ENCODE results near the gene FOXN3. TPM values are rescaled to one million over a fixed set of nuclear protein-coding genes. Genes with fewer than 3 reads are reported as not detected.
A peak's percentile ranks its signal among the peaks of the same experiment; 100 is the strongest.

The FOXN3 gene
- polyA plus RNA-seq, 1 of the 3 experiments (the other 2 are of a cell fraction), result 9.8 TPM

DNA sequence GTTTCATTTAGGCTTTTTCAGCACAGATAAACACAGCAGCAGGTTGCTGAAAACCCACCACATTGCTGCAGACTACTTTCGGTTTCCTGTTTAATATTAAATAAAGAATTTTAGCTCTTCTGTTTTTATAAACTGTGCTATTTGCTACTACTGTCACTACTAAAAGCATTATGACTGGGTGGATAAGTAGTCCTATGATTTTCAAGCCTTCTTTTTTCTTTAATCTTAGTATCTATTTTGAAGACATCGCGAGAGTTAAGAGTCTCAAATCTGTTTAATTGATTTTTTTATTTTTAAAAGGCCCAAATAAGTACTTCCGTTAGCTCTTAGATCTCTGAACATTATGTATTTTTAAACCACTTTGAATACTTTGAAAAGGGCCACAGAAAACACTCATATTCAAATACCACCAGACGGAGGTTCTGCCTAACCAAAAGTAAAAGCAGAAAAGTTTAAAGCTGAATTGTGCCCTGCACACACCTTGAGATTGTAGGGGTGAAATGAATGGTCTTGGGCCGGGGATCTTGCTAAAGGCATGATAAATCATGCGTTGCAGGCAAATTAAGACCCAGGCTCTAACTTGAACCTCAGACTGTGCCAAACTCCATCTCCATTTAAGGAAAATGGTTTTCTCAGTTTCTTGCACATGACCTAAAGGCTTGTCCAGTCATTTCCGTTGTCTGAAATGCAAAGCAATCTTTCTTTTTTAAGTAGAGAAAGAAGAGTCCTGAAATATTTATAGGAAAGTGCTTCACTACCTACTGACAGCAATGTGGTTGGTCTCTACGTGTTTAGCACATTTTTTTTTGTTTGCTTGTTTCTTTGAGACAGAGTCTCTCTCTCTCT lies 13.6 kb upstream of the FOXN3 start:
- Histone ChIP-seq H3K36me3 (replicated peaks in 1 of 2; ENCODE audit: control insufficient read depth in 1 of 2, insufficient read depth in 2 of 2, low read length in 1 of 2) (no peaks in the 10 kb centered on the region), H3K79me2 (ENCODE audit: insufficient read depth) (no peaks in the 10 kb centered on the region; the same call in 1 of the 2 replicates), H2AFZ (ENCODE audit: low read depth) (peak overlapping the region; percentile 9; the same call in 1 of the 2 replicates), H3K4me1 (ENCODE audit: control insufficient read depth in 1 of 2, insufficient read depth in 2 of 2, low read depth in 1 of 2, low read length in 1 of 2) (peaks cover 19 to 30% of the 10 kb centered on the region in 2 experiments), H3K27ac (ENCODE audit: low read depth in 2 of 2, low read length in 1 of 2) (peak overlapping the region; percentile 57 to 81), H3K4me3 (ENCODE audit: low read depth in 2 of 2, low read length in 1 of 2) (peak overlapping the region in 1 of 2 experiments; percentile 35; a peak in 1 of 4 replicates), H3K4me2 (peak overlapping the region; percentile 61), H3F3A (replicated peaks; ENCODE audit: insufficient read depth) (peaks cover 22% of the 10 kb centered on the region), H3K9me3 (no peaks in the 10 kb centered on the region), H3K27me3 (ENCODE audit: insufficient read depth) (no peaks in the 10 kb centered on the region), H4K20me1 (ENCODE audit: insufficient read depth) (no peaks in the 10 kb centered on the region), H3K9ac (peak overlapping the region; percentile 28; the same call in 1 of the 2 replicates), H3K9me2 (no peaks in the 10 kb centered on the region)
- TF ChIP-seq RCOR1 (IDR thresholded peaks at IDR 0.05; ENCODE audit: low read length) (no peak), RXRA (IDR thresholded peaks at IDR 0.05; ENCODE audit: borderline replicate concordance, low read depth) (no peak), JUND (IDR thresholded peaks at IDR 0.05) (no peak), PBX3 (IDR thresholded peaks at IDR 0.05) (no peak), GATA2 (CRISPR knock-in tag; IDR thresholded peaks at IDR 0.05) (no peak), MXI1 (IDR thresholded peaks at IDR 0.05; ENCODE audit: low read depth, low read length) (no peak), RAD21 (IDR thresholded peaks at IDR 0.05; ENCODE audit: low read length) (no peak), EP300 (IDR thresholded peaks at IDR 0.05; ENCODE audit: borderline replicate concordance in 1 of 2, low read depth in 1 of 2, low read length in 1 of 2) (no peak), RFX5 (IDR thresholded peaks at IDR 0.05; ENCODE audit: low read length) (no peak), FOSL2 (IDR thresholded peaks at IDR 0.05; ENCODE audit: borderline replicate concordance, low read depth) (no peak), FOXJ3 (CRISPR knock-in tag; IDR thresholded peaks at IDR 0.05) (no peak)
- TF ChIP-seq, protein P1, sequence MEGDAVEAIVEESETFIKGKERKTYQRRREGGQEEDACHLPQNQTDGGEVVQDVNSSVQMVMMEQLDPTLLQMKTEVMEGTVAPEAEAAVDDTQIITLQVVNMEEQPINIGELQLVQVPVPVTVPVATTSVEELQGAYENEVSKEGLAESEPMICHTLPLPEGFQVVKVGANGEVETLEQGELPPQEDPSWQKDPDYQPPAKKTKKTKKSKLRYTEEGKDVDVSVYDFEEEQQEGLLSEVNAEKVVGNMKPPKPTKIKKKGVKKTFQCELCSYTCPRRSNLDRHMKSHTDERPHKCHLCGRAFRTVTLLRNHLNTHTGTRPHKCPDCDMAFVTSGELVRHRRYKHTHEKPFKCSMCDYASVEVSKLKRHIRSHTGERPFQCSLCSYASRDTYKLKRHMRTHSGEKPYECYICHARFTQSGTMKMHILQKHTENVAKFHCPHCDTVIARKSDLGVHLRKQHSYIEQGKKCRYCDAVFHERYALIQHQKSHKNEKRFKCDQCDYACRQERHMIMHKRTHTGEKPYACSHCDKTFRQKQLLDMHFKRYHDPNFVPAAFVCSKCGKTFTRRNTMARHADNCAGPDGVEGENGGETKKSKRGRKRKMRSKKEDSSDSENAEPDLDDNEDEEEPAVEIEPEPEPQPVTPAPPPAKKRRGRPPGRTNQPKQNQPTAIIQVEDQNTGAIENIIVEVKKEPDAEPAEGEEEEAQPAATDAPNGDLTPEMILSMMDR (IDR thresholded peaks at IDR 0.05), result no peak
- DNase-seq, result no peak
- ChIA-PET CTCF (interaction anchor here (1.4 to 1.5 kb wide), 2 partner anchors 13 to 21 kb away, joined by 3 to 4 read pairs; no protein-coding TSS in a partner anchor), POLR2A (no interaction called here)
- 73% methylated on average over 9 of the region's 9 CpGs for WGBS (ENCODE audit: low lambda C conversion rate)

Data from SK-N-SH (cell line).